H1 (cell line): ENCODE data around the gene POLR3E. TPM values are rescaled to one million over a fixed set of nuclear protein-coding genes. Genes with fewer than 3 reads are reported as not detected.

Source experiments
- CTCF ChIA-PET: fragments of 300-600 bp; sonication (Branson Sonifier 250); formaldehyde crosslinking; loops from one replicate; lab custom pipeline; 2021; ENCODE audit not compliant: partially characterized antibody; lab: Charles Lee
- POLR2A ChIA-PET: fragments of 300-600 bp; sonication (Branson Sonifier 250); formaldehyde crosslinking; loops from one replicate; lab custom pipeline; 2021; ENCODE audit warnings: inconsistent platforms; ENCODE audit not compliant: partially characterized antibody; lab: Charles Lee
- DNase-seq, 2 experiments: peaks; one replicate each; pipeline versions ENCODE4 v3.0.0 to v3.0.0-alpha.2; 2010 to 2022; ENCODE audit warnings: low spot score in 2 of 2, low read depth in 1 of 2, mixed read lengths in 1 of 2
- FAIRE-seq: peaks from 2 replicates; lab custom pipeline; 2011; peaks lifted over from hg19 to GRCh38; lab: Jason Lieb, UNC
- H2AFZ ChIP-seq: 2 replicates; pipeline ENCODE4 v1.8.1; 2012; ENCODE audit warnings: low read length, inconsistent platforms
- H2AK5ac ChIP-seq: 2 replicates; pipeline ENCODE4 v1.6.1; 2013; ENCODE audit warnings: low read depth, low read length
- H2BK120ac ChIP-seq: replicated peaks from 2 replicates; pipeline ENCODE3; 2013; ENCODE audit warnings: low read depth, low read length, inconsistent platforms
- H2BK12ac ChIP-seq: 2 replicates; pipeline ENCODE4 v1.6.1; 2013; ENCODE audit warnings: low read depth, low read length
- H2BK15ac ChIP-seq: 2 replicates; pipeline ENCODE4 v1.6.1; 2013; ENCODE audit warnings: low read length
- H2BK20ac ChIP-seq: 2 replicates; pipeline ENCODE4 v1.6.1; 2013; ENCODE audit warnings: low read length
- H2BK5ac ChIP-seq: 2 replicates; pipeline ENCODE4 v1.6.1; 2013; ENCODE audit warnings: low read depth, low read length
- H3K14ac ChIP-seq: 2 replicates; pipeline ENCODE4 v1.6.1; 2013; ENCODE audit warnings: inconsistent platforms; ENCODE audit not compliant: insufficient read length
- H3K18ac ChIP-seq: 2 replicates; pipeline ENCODE4 v1.6.1; 2013; ENCODE audit warnings: low read length; ENCODE audit errors: extremely low read depth
- H3K23ac ChIP-seq: 2 replicates; pipeline ENCODE4 v1.6.1; 2013; ENCODE audit warnings: inconsistent platforms; ENCODE audit not compliant: insufficient read length
- H3K23me2 ChIP-seq: 2 replicates; pipeline ENCODE4 v1.6.1; 2013; ENCODE audit warnings: low read depth, low read length
- H3K27ac ChIP-seq: 2 replicates; pipeline ENCODE4 v1.6.1; 2011; ENCODE audit warnings: low read depth, low read length, inconsistent platforms
- H3K27me3 ChIP-seq, 4 experiments: replicated peaks in 1 of 4; 1 replicate in 1 of 4; 2 replicates in 3 of 4; pipeline versions ENCODE4 v1.6.1 to v1.8.1; 2011 to 2013; ENCODE audit warnings: low read length in 3 of 4, mild to moderate bottlenecking in 3 of 4, inconsistent platforms in 2 of 4, mixed read lengths in 2 of 4, moderate library complexity in 1 of 4; ENCODE audit not compliant: control insufficient read depth in 3 of 4, insufficient read depth in 3 of 4; ENCODE audit errors: extremely low read depth in 1 of 4
- H3K36me3 ChIP-seq, 4 experiments: 2 replicates each; pipeline versions ENCODE4 v1.6.1 to v1.8.1; 2011 to 2013; ENCODE audit warnings: mild to moderate bottlenecking in 4 of 4, low read length in 3 of 4, moderate library complexity in 2 of 4, control low read depth in 1 of 4, inconsistent platforms in 1 of 4; ENCODE audit not compliant: insufficient read depth in 4 of 4, control insufficient read depth in 2 of 4
- H3K4ac ChIP-seq: replicated peaks from 2 replicates; pipeline ENCODE3; 2013; ENCODE audit warnings: low read length, low read depth, mixed read lengths, inconsistent platforms; ENCODE audit not compliant: insufficient read length
- H3K4me1 ChIP-seq, 4 experiments: replicated peaks in 1 of 4; 1 replicate in 1 of 4; 2 replicates in 3 of 4; pipeline versions ENCODE4 v1.6.1 to v1.8.1; 2011 to 2013; ENCODE audit warnings: low read length in 3 of 4, inconsistent platforms in 2 of 4, mixed read lengths in 1 of 4; ENCODE audit not compliant: insufficient read depth in 4 of 4, control insufficient read depth in 3 of 4
- H3K4me2 ChIP-seq, 2 experiments: 2 replicates each; pipeline versions ENCODE4 v1.6.1 to v1.8.1; 2011 to 2013; ENCODE audit warnings: low read depth in 2 of 2, low read length in 2 of 2, control low read depth in 1 of 2, inconsistent platforms in 1 of 2, mild to moderate bottlenecking in 1 of 2; ENCODE audit not compliant: insufficient read depth in 1 of 2
- H3K4me3 ChIP-seq, 4 experiments: fragments of 200-600, 300-600 bp in 1 of 4; sonication (generic), shearing (Covaris generic), sonication (Bioruptor Twin) in 1 of 4; 2 replicates each; pipeline versions ENCODE4 v1.5.1 to v1.8.1; 2011 to 2016; ENCODE audit warnings: low read length in 4 of 4, low read depth in 3 of 4, control low read depth in 2 of 4, inconsistent platforms in 2 of 4, mild to moderate bottlenecking in 2 of 4, mixed read lengths in 1 of 4, moderate library complexity in 1 of 4; ENCODE audit not compliant: insufficient read depth in 2 of 4; ENCODE audit errors: extremely low read depth in 1 of 4
- H3K56ac ChIP-seq: replicated peaks from 2 replicates; pipeline ENCODE3; 2013; ENCODE audit warnings: low read depth, mild to moderate bottlenecking, mixed read lengths, low read length, inconsistent platforms; ENCODE audit not compliant: insufficient read length
- H3K79me1 ChIP-seq: 2 replicates; pipeline ENCODE4 v1.6.1; 2013; ENCODE audit warnings: low read depth, low read length, control low read depth
- H3K79me2 ChIP-seq, 2 experiments: 2 replicates each; pipeline versions ENCODE4 v1.6.1 to v1.8.1; 2012 to 2013; ENCODE audit warnings: low read length in 2 of 2, mild to moderate bottlenecking in 2 of 2, inconsistent platforms in 1 of 2; ENCODE audit not compliant: insufficient read depth in 2 of 2, control insufficient read depth in 1 of 2
- H3K9ac ChIP-seq, 4 experiments: replicated peaks in 1 of 4; 1 replicate in 1 of 4; 2 replicates in 3 of 4; pipeline versions ENCODE4 v1.6.1 to v1.8.1; 2011 to 2013; ENCODE audit warnings: low read depth in 3 of 4, low read length in 3 of 4, control low read depth in 2 of 4, mild to moderate bottlenecking in 2 of 4, moderate library complexity in 2 of 4, inconsistent platforms in 1 of 4; ENCODE audit errors: extremely low read depth in 1 of 4
- H3K9me3 ChIP-seq, 2 experiments: 2 replicates each; pipeline versions ENCODE4 v1.6.1 to v1.8.1; 2012 to 2013; ENCODE audit warnings: mild to moderate bottlenecking in 2 of 2, moderate library complexity in 2 of 2, control low read depth in 1 of 2, inconsistent platforms in 1 of 2, low read depth in 1 of 2, low read length in 1 of 2, mixed read lengths in 1 of 2; ENCODE audit not compliant: insufficient read depth in 2 of 2
- H4K20me1 ChIP-seq, 2 experiments: replicated peaks in 1 of 2; 2 replicates each; pipeline versions ENCODE3 to v1.8.1; 2011 to 2013; ENCODE audit warnings: inconsistent platforms in 2 of 2, low read length in 2 of 2, mild to moderate bottlenecking in 1 of 2; ENCODE audit not compliant: insufficient read depth in 2 of 2, control insufficient read depth in 1 of 2
- H4K5ac ChIP-seq: 2 replicates; pipeline ENCODE4 v1.6.1; 2013; ENCODE audit warnings: low read length, low read depth, mixed read lengths, inconsistent platforms; ENCODE audit not compliant: insufficient read length
- H4K8ac ChIP-seq: 2 replicates; pipeline ENCODE4 v1.8.0; 2013; ENCODE audit warnings: mild to moderate bottlenecking, moderate library complexity, low read length, inconsistent platforms; ENCODE audit not compliant: insufficient read depth; ENCODE audit errors: extremely low read depth
- H4K91ac ChIP-seq: replicated peaks from 2 replicates; pipeline ENCODE3; 2013; ENCODE audit warnings: low read length, mixed read lengths, inconsistent platforms; ENCODE audit not compliant: insufficient read length
- ATF3 ChIP-seq: IDR thresholded peaks from 2 replicates; pipeline ENCODE4 v1.6.1; 2011; ENCODE audit warnings: low read depth, mild to moderate bottlenecking, low read length; ENCODE audit not compliant: insufficient read depth
- CBX8 ChIP-seq: fragments of 300-800, 300-1000 bp; sonication (generic); IDR thresholded peaks from 2 replicates; pipeline ENCODE4 v1.7.1; 2016; ENCODE audit warnings: low read depth, low read length, borderline replicate concordance
- CHD2 ChIP-seq: IDR thresholded peaks from 2 replicates; pipeline ENCODE4 v1.6.1; 2012; ENCODE audit warnings: low read length, improper control_type of control experiment
- EZH2 ChIP-seq: fragments of 200-600 bp; sonication (generic); IDR thresholded peaks from 2 replicates; pipeline ENCODE4 v1.7.1; 2012; ENCODE audit warnings: low read depth, mild to moderate bottlenecking, moderate library complexity, low read length, inconsistent platforms; ENCODE audit not compliant: severe bottlenecking
- GABPA ChIP-seq: IDR thresholded peaks from 2 replicates; pipeline ENCODE4 v1.6.1; 2011; ENCODE audit warnings: mild to moderate bottlenecking, low read length, moderate library complexity, borderline replicate concordance; ENCODE audit not compliant: insufficient read depth
- KDM1A ChIP-seq: fragments of 200-600, 300-600 bp; sonication (generic); IDR thresholded peaks from 2 replicates; pipeline ENCODE4 v1.7.1; 2016; ENCODE audit warnings: mild to moderate bottlenecking, low read length, borderline replicate concordance
- POU5F1 ChIP-seq: IDR thresholded peaks from 2 replicates; pipeline ENCODE4 v1.6.1; 2011; ENCODE audit warnings: low read depth, mild to moderate bottlenecking, low read length, moderate library complexity
- SAP30 ChIP-seq: fragments of 300-600 bp; sonication (generic); IDR thresholded peaks from 2 replicates; pipeline ENCODE4 v1.7.1; 2012; ENCODE audit warnings: low read length, moderate library complexity, mild to moderate bottlenecking, inconsistent platforms; ENCODE audit not compliant: insufficient read depth, insufficient replicate concordance
- SIN3A ChIP-seq, 2 experiments: IDR thresholded peaks in 1 of 2; conservative IDR thresholded peaks in 1 of 2; 2 replicates each; pipeline ENCODE4 v1.6.1; 2011 to 2012; ENCODE audit warnings: low read length in 2 of 2, improper control_type of control experiment in 1 of 2, low read depth in 1 of 2, mild to moderate bottlenecking in 1 of 2
- SIX5 ChIP-seq: IDR thresholded peaks from 2 replicates; pipeline ENCODE4 v1.6.1; 2011; ENCODE audit warnings: mild to moderate bottlenecking, low read depth, low read length
- TAF1 ChIP-seq: IDR thresholded peaks from 2 replicates; pipeline ENCODE4 v1.6.1; 2011; ENCODE audit warnings: mild to moderate bottlenecking, low read depth, low read length
- TBP ChIP-seq: IDR thresholded peaks from 2 replicates; pipeline ENCODE4 v1.6.1; 2011; ENCODE audit warnings: low read depth, low read length, improper control_type of control experiment
- ZNF274 ChIP-seq: IDR thresholded peaks from 2 replicates; pipeline ENCODE4 v1.7.0; 2012; ENCODE audit warnings: low read length, borderline replicate concordance; ENCODE audit errors: extremely low read depth
- WGBS, 2 experiments: shearing (Covaris generic) in 1 of 2; methylation state at CpG; one replicate each; pipeline versions ENCODE4 v1.1.6 to v1.1.7; 2013 to 2015; ENCODE audit warnings: low lambda C conversion rate in 2 of 2, mixed read lengths in 2 of 2, inconsistent platforms in 1 of 2, low coverage in 1 of 2, missing lambda C conversion rate in 1 of 2; ENCODE audit not compliant: insufficient replicate concordance in 2 of 2, insufficient coverage in 1 of 2, insufficient read length in 1 of 2; ENCODE audit errors: extremely low coverage in 1 of 2, missing lambda C conversion rate in 1 of 2; 5-methylcytosine and 5-hydroxymethylcytosine counted together
- polyA plus RNA-seq, 7 experiments: library from polyadenylated mRNA; depleted of rRNA in 3 of 7; stranded (reverse) in 5 of 7; unstranded in 2 of 7; fragments of >200 nt in 5 of 7; fragments of 200-250 nt in 2 of 7; gene quantifications; 1 replicate in 5 of 7; 2 replicates in 1 of 7; 4 replicates in 1 of 7; pipeline versions ENCODE4 v1.2.1 to v1.2.3, GENCODE V29; 2011 to 2013; ENCODE audit warnings: missing spikeins in 2 of 7, mixed read lengths in 2 of 7
- total RNA-seq: library from RNA; stranded (reverse); fragmentation: NEBNext Ultra II Directional; extraction: Animal tissue kit (Norgen Biotek cat#: 25700); gene quantifications from 2 replicates; pipeline ENCODE4 v1.2.1, GENCODE V29; 2021

The POLR3E gene
- total and polyA plus RNA-seq, 2 of the 8 experiments (the other 6 are each of a cell fraction or from before 2014, with no cell fraction given), result 96.5 to 125 TPM

- Histone ChIP-seq H2BK20ac (no peak overlapping the region), H2AK5ac (no peak overlapping the region), H3K27ac (no peak overlapping the region), H4K20me1 (peaks cover 2 to 3% of the 10 kb centered on the region in 2 experiments), H3K56ac (no peak overlapping the region), H2BK120ac (no peak overlapping the region), H4K5ac (no peak overlapping the region), H4K91ac (no peak overlapping the region), H3K9me3 (no peaks in the 10 kb centered on the region), H3K9ac (no peak overlapping the region), H2BK15ac (no peak overlapping the region), H3K4ac (no peak overlapping the region), H2BK12ac (no peak overlapping the region), H3K18ac (no peak overlapping the region), H3K27me3 (no peaks in the 10 kb centered on the region), H3K23ac (no peak overlapping the region), H4K8ac (no peak overlapping the region), H3K4me2 (no peak overlapping the region), H2AFZ (no peak overlapping the region), H3K79me2 (peaks cover 0 to 12% of the 10 kb centered on the region in 2 experiments; a peak in 2 of 4 replicates), H3K36me3 (peaks cover 5 to 57% (median 31%) of the 10 kb centered on the region in 4 experiments), H3K23me2 (no peaks in the 10 kb centered on the region; the same call in 1 of the 2 replicates), H3K4me1 (peaks cover 0 to 4% (median 3%) of the 10 kb centered on the region in 4 experiments; a peak in 3 of 7 replicates), H3K79me1 (no peaks in the 10 kb centered on the region; the same call in 1 of the 2 replicates), H3K14ac (no peak overlapping the region), H2BK5ac (no peak overlapping the region), H3K4me3 (no peak overlapping the region)
- WGBS, 2 experiments, result 89% methylated on average over 2 of the region's 2 CpGs; no CpG with 5 or more reads in 1 of the 2 experiments
- ChIA-PET POLR2A (interaction anchor here (0.6 to 1.2 kb wide), 2 partner anchors 10 to 25 kb away, joined by 3 read pairs; no protein-coding TSS in a partner anchor), CTCF (interaction anchor here (4.3 kb wide), 1 partner anchor 29 kb away, joined by 13 read pairs; no protein-coding TSS in a partner anchor)
- FAIRE-seq (no peak), DNase-seq (no peak)
- no peak for TF ChIP-seq SIX5
- no peak for TF ChIP-seq TBP
- TF ChIP-seq KDM1A, result no peak
- TF ChIP-seq TAF1, result no peak
- no peak for TF ChIP-seq GABPA
- no peak for TF ChIP-seq ATF3
- TF ChIP-seq EZH2, result no peak
- no peak for TF ChIP-seq CHD2
- no peak for TF ChIP-seq CBX8
- no peak for TF ChIP-seq SIN3A (conservative IDR thresholded peaks at IDR 0.05 in 1 of 2, IDR thresholded peaks at IDR 0.05 in 1 of 2; ENCODE audit: low read depth in 1 of 2, low read length in 2 of 2)
- TF ChIP-seq ZNF274, result no peak
- no peak for TF ChIP-seq SAP30
- TF ChIP-seq POU5F1, result no peak
Measured at GRCh38 chr16:22348291-22348690, 51.1 kb downstream of the POLR3E start.
